Activated T-cell treated with anti-CD3 and anti-CD28 coated beads, Interleukin-2, amount 50 U/mL, for 72 hours (primary cell): Measurements from ENCODE around the gene CAV2. TPM values are rescaled to one million over a fixed set of nuclear protein-coding genes. Genes with fewer than 3 reads are reported as not detected.
A peak's percentile ranks its signal among the peaks of the same experiment; 100 is the strongest.
"Not testable (repeated sequence)": the region's sequence is repeated elsewhere in the genome, so short reads cannot be mapped to it uniquely, and the experiment has no call there.

Source experiments
- ATAC-seq, 2 donors: fragments of 150-1000 bp; cut with Tn5 transposase; replicated peaks in 1 of 2; 2 replicates each; pipeline ENCODE4 v1.10.0; 2021; ENCODE audit warnings: moderate library complexity in 2 of 2, mild to moderate bottlenecking in 1 of 2
- DNase-seq, 2 donors: peaks; one replicate each; pipeline ENCODE4 v3.0.0; 2021 to 2022; ENCODE audit warnings: mixed read lengths in 1 of 2
- H3K27ac Mint-ChIP-seq: one replicate; pipeline ENCODE4 v1.8.0; 2022; ENCODE audit warnings: mild to moderate bottlenecking, moderate library complexity, mixed read lengths
- H3K27me3 Mint-ChIP-seq: one replicate; pipeline ENCODE4 v1.8.0; 2022; ENCODE audit warnings: low read depth, mixed read lengths
- H3K36me3 Mint-ChIP-seq, 2 donors: one replicate each; pipeline ENCODE4 v1.8.0; 2022; ENCODE audit warnings: mixed read lengths in 2 of 2, mild to moderate bottlenecking in 1 of 2; ENCODE audit not compliant: insufficient read depth in 2 of 2
- H3K4me1 Mint-ChIP-seq: one replicate; pipeline ENCODE4 v1.8.0; 2022; ENCODE audit warnings: low read depth, mixed read lengths
- H3K4me3 Mint-ChIP-seq, 2 donors: one replicate each; pipeline ENCODE4 v1.8.0; 2022; ENCODE audit warnings: mild to moderate bottlenecking in 2 of 2, mixed read lengths in 2 of 2, moderate library complexity in 2 of 2
- H3K9me3 Mint-ChIP-seq, 2 donors: one replicate each; pipeline ENCODE4 v1.8.0; 2022; ENCODE audit warnings: mixed read lengths in 2 of 2
- total RNA-seq, 2 donors: library from RNA; stranded (reverse); gene quantifications; one replicate each; pipeline ENCODE4 v1.2.3, GENCODE V29; 2022

CAV2 gene
- total RNA-seq, 2 donors from 2014 or later: not detected

GRCh38 chr7:116483271-116483942, 16.1 kb upstream of the CAV2 start:
- Mint-ChIP-seq H3K4me1 (no peaks in the 10 kb centered on the region), H3K27me3 (peaks cover 38% of the 10 kb centered on the region), H3K9me3 (no peaks in the 10 kb centered on the region), H3K27ac (no peak overlapping the region), H3K4me3 (no peak overlapping the region), H3K36me3 (no peaks in the 10 kb centered on the region)
- DNase-seq (no peak), ATAC-seq (no peak)

- not testable (repeated sequence) for H3K36me3 Mint-ChIP-seq, H3K4me3 Mint-ChIP-seq, H3K27ac Mint-ChIP-seq, DNase-seq, H3K9me3 Mint-ChIP-seq, ATAC-seq, H3K4me1 Mint-ChIP-seq
- peaks cover 39% of the 10 kb centered on the region for H3K27me3 Mint-ChIP-seq
Observed at GRCh38 chr7:116484389-116484788, 15.1 kb upstream of the CAV2 start.

GRCh38 chr7:116487907-116488521, 11.5 kb upstream of the CAV2 start:
- ATAC-seq (no peak), DNase-seq (no peak)
- Mint-ChIP-seq H3K9me3 (no peaks in the 10 kb centered on the region), H3K27me3 (peaks cover 52% of the 10 kb centered on the region), H3K4me3 (no peak overlapping the region), H3K4me1 (no peaks in the 10 kb centered on the region), H3K36me3 (no peaks in the 10 kb centered on the region), H3K27ac (no peak overlapping the region)

GRCh38 chr7:116490351-116490750, 9.2 kb upstream of the CAV2 start:
- H3K9me3 Mint-ChIP-seq: no peaks in the 10 kb centered on the region
- peaks cover 45% of the 10 kb centered on the region for H3K27me3 Mint-ChIP-seq
- DNase-seq: no peak
- H3K4me1 Mint-ChIP-seq: no peaks in the 10 kb centered on the region
- no peak overlapping the region for H3K4me3 Mint-ChIP-seq
- no peak overlapping the region for H3K27ac Mint-ChIP-seq
- H3K36me3 Mint-ChIP-seq: no peaks in the 10 kb centered on the region
- ATAC-seq: no peak

GRCh38 chr7:116491887-116492653, 7.5 kb upstream of the CAV2 start:
- Mint-ChIP-seq H3K9me3 (peaks cover 0 to 2% of the 10 kb centered on the region in 2 donors), H3K27me3 (peaks cover 52% of the 10 kb centered on the region), H3K4me1 (no peaks in the 10 kb centered on the region), H3K27ac (peak overlapping the region; percentile 29), H3K4me3 (no peak overlapping the region), H3K36me3 (peaks cover 0 to 1% of the 10 kb centered on the region in 2 donors)
- no peak for ATAC-seq
- DNase-seq: no peak

GRCh38 chr7:116492654-116493109, 6.9 kb upstream of the CAV2 start:
- no peaks in the 10 kb centered on the region for H3K4me1 Mint-ChIP-seq
- ATAC-seq (no peak), DNase-seq (no peak)
- peaks cover 0 to 2% of the 10 kb centered on the region in 2 donors for H3K9me3 Mint-ChIP-seq
- no peak overlapping the region for H3K4me3 Mint-ChIP-seq
- H3K27me3 Mint-ChIP-seq: peaks cover 58% of the 10 kb centered on the region
- no peak overlapping the region for H3K27ac Mint-ChIP-seq
- peaks cover 0 to 1% of the 10 kb centered on the region in 2 donors for H3K36me3 Mint-ChIP-seq

GRCh38 chr7:116493449-116493848, 6.1 kb upstream of the CAV2 start:
- DNase-seq (no peak), ATAC-seq (no peak)
- Mint-ChIP-seq H3K9me3 (peaks cover 0 to 2% of the 10 kb centered on the region in 2 donors), H3K36me3 (peaks cover 0 to 1% of the 10 kb centered on the region in 2 donors), H3K4me1 (no peaks in the 10 kb centered on the region), H3K27ac (no peak overlapping the region), H3K4me3 (no peak overlapping the region), H3K27me3 (peaks cover 65% of the 10 kb centered on the region)

GRCh38 chr7:116494472-116494871, 5.1 kb upstream of the CAV2 start:
- ATAC-seq: no peak
- peaks cover 71% of the 10 kb centered on the region for H3K27me3 Mint-ChIP-seq
- H3K4me1 Mint-ChIP-seq: no peaks in the 10 kb centered on the region
- peaks cover 0 to 2% of the 10 kb centered on the region in 2 donors for H3K9me3 Mint-ChIP-seq
- DNase-seq: no peak
- no peak overlapping the region for H3K27ac Mint-ChIP-seq
- H3K4me3 Mint-ChIP-seq: no peak overlapping the region
- H3K36me3 Mint-ChIP-seq: peaks cover 0 to 1% of the 10 kb centered on the region in 2 donors

GRCh38 chr7:116495736-116496135, 3.8 kb upstream of the CAV2 start:
- Mint-ChIP-seq H3K9me3 (peaks cover 0 to 2% of the 10 kb centered on the region in 2 donors), H3K27me3 (peaks cover 66% of the 10 kb centered on the region), H3K27ac (no peak overlapping the region), H3K4me3 (no peak overlapping the region), H3K4me1 (peaks cover 7% of the 10 kb centered on the region), H3K36me3 (peaks cover 0 to 1% of the 10 kb centered on the region in 2 donors)
- DNase-seq: no peak
- ATAC-seq: no peak

- Mint-ChIP-seq H3K36me3 (peaks cover 0 to 1% of the 10 kb centered on the region in 2 donors), H3K4me3 (no peak overlapping the region), H3K27me3 (peaks cover 66% of the 10 kb centered on the region), H3K9me3 (peaks cover 0 to 2% of the 10 kb centered on the region in 2 donors), H3K27ac (no peak overlapping the region), H3K4me1 (peaks cover 10% of the 10 kb centered on the region)
- ATAC-seq (no peak), DNase-seq (no peak)
Observed at GRCh38 chr7:116496653-116497052, 2.9 kb upstream of the CAV2 start.

- Mint-ChIP-seq H3K27me3 (peaks cover 61% of the 10 kb centered on the region), H3K27ac (no peak overlapping the region), H3K4me3 (no peak overlapping the region), H3K36me3 (peaks cover 0 to 1% of the 10 kb centered on the region in 2 donors), H3K4me1 (peaks cover 10% of the 10 kb centered on the region), H3K9me3 (peaks cover 0 to 2% of the 10 kb centered on the region in 2 donors)
- ATAC-seq (no peak), DNase-seq (no peak)
Observed at GRCh38 chr7:116497708-116498107, 1.8 kb upstream of the CAV2 start.

- DNase-seq (peak; percentile 56 to 68), ATAC-seq (peak; percentile 92 to 97)
- Mint-ChIP-seq H3K9me3 (peaks cover 0 to 2% of the 10 kb centered on the region in 2 donors), H3K27me3 (peaks cover 71% of the 10 kb centered on the region), H3K27ac (no peak overlapping the region), H3K4me1 (peaks cover 10% of the 10 kb centered on the region), H3K36me3 (peaks cover 0 to 1% of the 10 kb centered on the region in 2 donors), H3K4me3 (peak overlapping the region; percentile 49 to 76)
Observed at GRCh38 chr7:116500078-116500853, 728 bp downstream of the CAV2 start.
